GM19452 (cell line): Measurements from ENCODE around the gene HEY2.

Experiments used
- ATAC-seq: cut with Tn5 transposase; IDR thresholded peaks from one replicate; pipeline ENCODE4 v1.9.1; 2021; ENCODE audit not compliant: unreplicated experiment

Gene HEY2

DNA sequence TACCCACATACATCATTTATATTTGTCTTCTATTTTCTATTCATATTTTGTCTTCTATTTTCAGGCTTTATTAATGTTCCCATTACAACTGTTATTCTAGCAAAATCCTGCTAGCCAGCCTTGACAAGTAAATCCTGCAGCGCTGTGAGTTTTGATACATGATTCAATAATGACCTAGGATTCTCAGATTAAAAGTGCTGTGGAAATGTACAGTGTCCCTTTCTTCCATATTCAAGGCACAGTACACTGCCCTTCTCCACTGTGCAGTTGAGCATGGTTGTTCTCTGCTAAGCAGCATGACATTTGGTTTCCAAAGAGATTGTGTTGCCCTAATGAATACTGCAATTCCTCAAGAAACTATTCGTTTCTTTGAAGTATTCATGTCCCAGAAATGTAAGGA is 5.8 kb upstream of the HEY2 start:
- ATAC-seq: no peak

GRCh38 chr6:125745281-125746018 is 4.0 kb upstream of the HEY2 start:
- ATAC-seq: no peak

- ATAC-seq: no peak
Measured at GRCh38 chr6:125746019-125746414, 3.4 kb upstream of the HEY2 start.

- ATAC-seq: peak; percentile 37
Measured at GRCh38 chr6:125746731-125747588, 2.5 kb upstream of the HEY2 start.

- no peak for ATAC-seq
Measured at GRCh38 chr6:125747589-125748405, 1.6 kb upstream of the HEY2 start.

DNA sequence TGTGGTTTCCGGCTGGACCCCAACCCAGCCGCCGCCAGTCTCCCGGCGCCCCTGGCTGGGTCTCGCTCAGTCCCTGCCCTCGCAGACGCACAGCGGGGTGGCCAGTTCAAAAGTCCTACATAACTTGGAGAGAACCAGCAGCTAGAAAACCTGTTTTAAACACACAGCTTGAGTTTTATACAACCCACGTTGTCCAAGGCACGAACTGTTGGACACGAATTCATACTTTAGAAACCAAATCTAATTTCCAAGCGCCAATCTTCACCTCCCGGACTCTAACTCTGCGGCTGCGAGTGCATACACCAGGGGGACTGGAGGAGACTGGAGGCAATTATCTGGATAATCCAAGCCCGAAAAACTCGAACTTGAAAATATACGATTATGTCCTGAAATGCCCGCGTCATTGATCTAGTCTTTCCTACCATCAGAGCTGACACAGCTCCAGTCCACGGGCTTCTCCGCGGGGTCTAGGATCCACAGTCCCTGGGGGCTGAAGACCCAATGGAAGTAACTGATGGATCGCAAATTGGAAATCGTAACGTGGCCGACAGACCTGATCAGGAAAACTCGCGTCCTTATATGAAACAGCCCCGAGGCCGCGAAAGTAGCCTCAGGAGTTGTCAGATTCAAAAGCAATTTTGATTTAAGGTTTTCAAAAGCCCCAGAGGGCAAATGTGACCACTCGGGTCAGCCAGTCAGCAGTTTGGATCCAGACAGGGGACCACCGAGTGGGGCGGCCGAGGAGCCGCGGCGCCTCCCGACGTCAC is 843 bp upstream of the HEY2 start:
- ATAC-seq: no peak

GRCh38 chr6:125749865-125750691 is 646 bp downstream of the HEY2 start:
- no peak for ATAC-seq

- no peak for ATAC-seq
Measured at GRCh38 chr6:125750692-125751333, 1.4 kb downstream of the HEY2 start.

DNA sequence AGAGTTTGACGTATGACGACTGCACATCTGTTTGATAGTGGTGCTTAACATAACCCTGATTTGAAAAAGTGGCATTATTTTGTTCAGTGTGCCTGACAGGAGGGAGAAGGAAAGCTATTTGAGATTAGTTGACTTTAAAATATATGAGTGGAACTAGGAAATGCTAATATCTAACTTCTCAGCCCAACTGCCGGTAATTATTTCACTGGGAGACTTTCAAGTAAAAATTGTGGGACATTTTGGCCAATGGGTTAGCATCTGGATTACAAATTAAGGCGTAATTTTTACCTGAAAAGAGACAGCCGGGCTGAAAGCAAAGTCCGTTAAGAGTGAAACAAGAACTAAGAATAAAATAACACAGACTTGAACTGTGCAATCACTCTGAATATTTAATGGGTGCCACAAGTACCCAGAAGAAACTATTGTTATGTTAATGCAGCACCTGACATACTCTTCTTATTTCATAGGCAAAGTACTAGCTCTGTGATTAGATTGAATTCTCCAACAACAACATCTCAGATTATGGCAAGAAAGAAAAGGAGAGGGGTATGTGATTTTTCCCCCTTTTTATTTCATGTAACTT is 2.0 kb downstream of the HEY2 start:
- no peak for ATAC-seq

DNA sequence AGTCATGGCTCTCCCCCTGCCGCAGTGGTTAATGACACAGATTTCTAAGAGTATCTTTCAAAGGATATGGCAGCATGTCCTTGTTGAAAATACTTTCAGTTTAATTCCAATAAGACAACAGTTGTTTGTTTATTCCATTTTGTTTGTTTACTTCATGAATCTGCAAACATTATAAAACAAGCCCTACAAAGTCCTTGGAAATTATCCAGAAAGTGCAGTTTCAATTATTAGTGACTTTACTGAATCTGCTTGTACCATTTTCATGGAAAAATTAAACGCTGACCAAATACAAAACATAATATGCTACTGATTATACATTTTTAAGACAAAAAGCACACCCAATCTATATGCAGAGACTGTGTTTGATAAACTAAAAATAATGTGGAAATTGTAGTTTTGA is 3.3 kb downstream of the HEY2 start:
- ATAC-seq: no peak

GRCh38 chr6:125753218-125753936 is 3.9 kb downstream of the HEY2 start:
- ATAC-seq: no peak

DNA sequence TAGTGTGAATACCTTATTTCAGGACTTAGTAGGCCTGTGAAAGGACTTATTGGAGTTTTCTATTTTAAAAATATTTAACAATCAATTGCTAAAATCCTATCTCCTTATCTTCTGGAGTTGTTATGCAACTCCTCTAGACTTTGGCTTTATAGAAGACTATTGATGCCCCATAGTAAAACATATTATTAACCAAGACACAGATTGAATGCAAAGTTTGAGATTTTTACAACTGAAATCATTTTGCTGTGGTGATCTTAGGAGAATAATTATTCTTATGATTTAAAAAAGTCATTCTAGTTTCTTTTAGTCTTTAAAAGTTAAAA is 4.5 kb downstream of the HEY2 start:
- ATAC-seq: no peak

DNA sequence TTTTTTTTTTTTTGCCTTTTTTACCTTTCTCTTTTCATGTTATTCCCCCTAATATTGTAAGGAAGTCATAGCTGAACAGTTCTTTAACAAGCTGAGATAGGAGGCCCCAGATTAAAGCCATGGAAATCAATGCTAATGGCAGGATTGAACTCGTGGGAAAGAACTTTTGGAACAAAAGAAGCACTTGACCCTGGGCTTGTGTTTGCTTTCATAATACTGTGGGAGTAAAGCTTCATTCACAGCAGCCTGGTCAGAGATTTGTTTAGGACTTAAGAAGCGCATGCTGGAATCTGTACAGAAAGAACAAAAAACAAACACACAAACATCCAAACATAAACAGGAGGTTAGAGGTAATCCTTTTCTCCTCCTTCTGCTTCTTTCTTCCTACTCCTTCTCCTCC is 5.1 kb downstream of the HEY2 start:
- no peak for ATAC-seq

GRCh38 chr6:125759184-125759902 is 9.9 kb downstream of the HEY2 start:
- no peak for ATAC-seq

DNA sequence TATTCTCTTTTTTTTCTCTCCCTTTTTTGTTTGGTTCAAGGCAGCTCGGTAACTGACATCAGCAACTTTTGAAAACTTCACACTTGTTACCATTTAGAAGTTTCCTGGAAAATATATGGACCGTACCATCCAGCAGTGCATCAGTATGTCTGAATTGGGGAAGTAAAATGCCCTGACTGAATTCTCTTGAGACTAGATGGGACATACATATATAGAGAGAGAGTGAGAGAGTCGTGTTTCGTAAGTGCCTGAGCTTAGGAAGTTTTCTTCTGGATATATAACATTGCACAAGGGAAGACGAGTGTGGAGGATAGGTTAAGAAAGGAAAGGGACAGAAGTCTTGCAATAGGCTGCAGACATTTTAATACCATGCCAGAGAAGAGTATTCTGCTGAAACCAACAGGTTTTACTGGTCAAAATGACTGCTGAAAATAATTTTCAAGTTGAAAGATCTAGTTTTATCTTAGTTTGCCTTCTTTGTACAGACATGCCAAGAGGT is 10.6 kb downstream of the HEY2 start:
- no peak for ATAC-seq

DNA sequence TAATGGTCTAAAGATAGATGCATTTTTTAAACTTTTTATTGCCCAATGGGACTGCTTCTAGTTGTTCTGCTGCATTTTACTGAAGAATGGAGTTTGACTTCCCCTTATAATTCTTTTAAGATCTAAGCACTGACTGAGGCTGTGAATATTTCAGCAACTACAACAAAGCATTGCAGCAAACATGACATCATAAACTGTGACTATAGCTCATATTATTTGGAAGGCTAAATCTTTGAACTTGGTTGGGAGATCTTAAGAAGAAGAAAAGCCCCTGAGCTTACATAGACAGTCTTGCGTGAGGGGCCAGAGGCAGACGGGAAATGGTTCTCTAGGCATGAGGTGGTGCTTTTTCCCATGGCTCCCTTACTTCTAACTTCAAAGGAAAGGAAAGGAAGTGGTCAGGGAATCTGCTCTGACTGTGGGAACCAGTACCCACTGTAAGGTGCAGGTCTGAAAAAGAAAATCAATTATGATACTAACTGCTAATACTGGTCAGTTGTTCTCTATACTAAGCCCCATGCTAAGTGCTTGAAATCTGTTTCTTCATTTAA is 14.8 kb downstream of the HEY2 start:
- ATAC-seq: no peak

GRCh38 chr6:125765944-125766343 is 16.5 kb downstream of the HEY2 start:
- no peak for ATAC-seq
